ENCODE measurements around the gene HS6ST1. TPM values are rescaled to one million over a fixed set of nuclear protein-coding genes. Genes with fewer than 3 reads are reported as not detected.

HS6ST1 gene
- total and polyA plus RNA-seq, 4 donors = 3.0 to 17.4 (median 8.9) TPM

DNA sequence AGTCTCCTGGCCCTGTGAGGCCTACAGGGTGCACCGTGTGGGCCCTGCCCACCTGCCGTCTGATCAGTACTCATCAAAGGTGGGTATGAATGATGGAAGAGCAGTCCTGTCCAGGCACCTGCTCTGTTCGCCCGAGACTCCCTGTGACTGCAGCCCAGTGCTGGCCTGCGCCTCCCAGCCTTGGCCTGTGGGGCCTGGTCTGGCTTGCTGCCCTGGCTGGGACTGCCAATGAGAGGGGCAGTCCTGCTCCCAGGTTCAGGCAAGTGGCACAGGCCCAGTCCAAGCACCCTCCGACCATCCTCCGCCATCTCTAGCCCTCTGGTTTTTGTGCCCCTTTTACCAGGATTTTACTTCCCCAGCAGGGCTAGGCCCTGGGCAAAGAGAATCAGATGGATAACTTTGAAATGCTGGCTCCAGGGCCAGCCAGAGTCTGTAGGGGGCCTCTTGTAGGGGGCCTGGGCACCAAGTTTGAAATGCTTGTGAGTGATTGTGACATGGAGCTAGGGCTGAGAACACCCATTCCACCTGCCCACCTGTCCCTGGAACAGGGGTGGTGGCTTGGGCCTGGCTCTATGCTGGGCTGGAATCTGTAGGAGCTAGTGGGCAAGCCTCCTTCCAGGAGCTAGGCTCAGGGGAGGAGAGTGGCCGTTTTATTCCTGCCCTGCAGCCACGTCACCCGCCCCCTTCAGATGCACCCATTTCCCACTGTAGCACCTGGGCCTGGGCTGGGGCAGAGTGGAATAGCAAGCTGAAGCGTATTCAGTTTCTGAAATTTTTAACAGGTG lies 8.7 kb upstream of the HS6ST1 start:
- no peak for DNase-seq
- H3K27ac ChIP-seq (ENCODE audit: low read depth in 1 of 2, low read length in 2 of 2) = no peak overlapping the region
- peaks cover 0 to 3% of the 10 kb centered on the region in 2 donors for H3K4me1 ChIP-seq (ENCODE audit: control insufficient read depth in 1 of 2, insufficient read depth in 2 of 2, low read length in 2 of 2)
- intact Hi-C loops (cut with DNase I) = loop anchor here in 1 of 2 donors (5.0 kb wide), 1 partner anchor 140 kb away; no protein-coding TSS in a partner anchor
- no peak overlapping the region for H3K4me3 ChIP-seq (ENCODE audit: low read length in 2 of 2)
- H3K9me3 ChIP-seq (ENCODE audit: control insufficient read depth, low read length) = no peaks in the 10 kb centered on the region
- WGBS, 2 donors = 88 to 90% methylated on average over 11 of the region's 11 CpGs
- H3K36me3 ChIP-seq (ENCODE audit: control insufficient read depth in 1 of 2, insufficient read depth in 2 of 2, low read length in 1 of 2) = no peaks in the 10 kb centered on the region
- peaks cover 0 to 3% of the 10 kb centered on the region in 2 donors for H3K27me3 ChIP-seq (ENCODE audit: control insufficient read depth in 1 of 2, insufficient read depth in 2 of 2, low read length in 1 of 2)
- ATAC-seq (ENCODE audit: low FRiP score) = peak; percentile 31

DNA sequence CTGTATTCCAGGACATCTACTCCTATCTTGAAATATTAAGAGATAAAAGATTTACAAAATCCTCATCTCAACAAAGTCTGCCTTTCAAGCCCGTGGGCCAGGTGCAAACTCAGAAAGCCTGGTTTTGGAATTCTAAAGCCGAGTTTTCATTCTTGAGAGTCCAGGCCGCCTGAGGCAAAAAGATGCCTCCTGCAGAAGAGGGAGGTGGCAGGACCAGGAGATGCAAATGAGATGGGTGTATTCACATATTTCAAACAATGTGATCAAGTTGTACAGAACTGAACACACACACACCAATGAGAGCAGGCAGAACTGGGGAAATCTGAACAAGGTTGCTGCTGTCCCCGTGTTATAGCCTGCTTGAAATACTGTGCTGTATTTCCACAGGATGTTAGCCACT lies 7.7 kb upstream of the HS6ST1 start:
- ATAC-seq (ENCODE audit: low FRiP score) (no peak), DNase-seq (no peak)
- intact Hi-C loops (cut with DNase I) = loop anchor here in 1 of 2 donors (5.0 kb wide), 1 partner anchor 141 kb away; no protein-coding TSS in a partner anchor
- peaks cover 0 to 3% of the 10 kb centered on the region in 2 donors for H3K4me1 ChIP-seq (ENCODE audit: control insufficient read depth in 1 of 2, insufficient read depth in 2 of 2, low read length in 2 of 2)
- H3K27ac ChIP-seq (ENCODE audit: low read depth in 1 of 2, low read length in 2 of 2) = peak overlapping the region in 1 of 2 donors; percentile 25
- no peaks in the 10 kb centered on the region for H3K27me3 ChIP-seq (ENCODE audit: control insufficient read depth in 1 of 2, insufficient read depth in 2 of 2, low read length in 1 of 2)
- no peaks in the 10 kb centered on the region for H3K9me3 ChIP-seq (ENCODE audit: control insufficient read depth, low read length)
- H3K4me3 ChIP-seq (ENCODE audit: low read length in 2 of 2) = no peak overlapping the region
- H3K36me3 ChIP-seq (ENCODE audit: control insufficient read depth in 1 of 2, insufficient read depth in 2 of 2, low read length in 1 of 2) = no peaks in the 10 kb centered on the region
- WGBS, 2 donors = 94 to 96% methylated on average over 4 of the region's 4 CpGs

DNA sequence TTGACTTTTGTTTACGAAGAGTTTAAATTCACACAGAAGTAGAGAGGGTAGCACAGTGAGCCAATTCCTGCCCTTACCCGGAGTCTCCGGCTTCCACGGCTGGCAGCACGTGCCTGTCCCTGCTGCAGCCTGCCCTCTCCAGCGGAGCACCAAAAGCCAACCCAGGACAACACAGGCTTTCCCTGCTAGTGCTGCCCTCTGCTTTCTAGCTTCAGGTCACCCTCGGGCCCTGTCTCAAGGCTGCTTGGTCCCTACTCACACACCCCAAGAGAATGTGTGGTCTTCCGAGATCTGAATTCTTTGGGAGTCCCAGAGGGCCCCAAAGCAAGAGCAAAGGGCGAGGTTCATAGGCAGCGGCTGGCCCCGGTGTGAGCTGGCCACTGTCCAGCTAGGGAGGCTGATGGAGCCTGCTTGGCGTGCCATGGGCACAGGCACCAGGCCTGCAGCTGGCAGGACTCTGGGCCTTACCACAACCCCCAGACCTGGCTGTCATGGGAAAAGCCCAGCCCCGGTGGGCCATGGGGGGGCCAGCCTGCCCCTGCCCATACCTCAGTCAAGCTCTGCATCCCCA lies 7.0 kb upstream of the HS6ST1 start:
- H3K27me3 ChIP-seq (ENCODE audit: control insufficient read depth in 1 of 2, insufficient read depth in 2 of 2, low read length in 1 of 2) = no peaks in the 10 kb centered on the region
- intact Hi-C loops (cut with DNase I) = loop anchor here (2.0 to 5.0 kb wide), 2 partner anchors 21 to 142 kb away; no protein-coding TSS in a partner anchor
- no peaks in the 10 kb centered on the region for H3K36me3 ChIP-seq (ENCODE audit: control insufficient read depth in 1 of 2, insufficient read depth in 2 of 2, low read length in 1 of 2)
- H3K4me1 ChIP-seq (ENCODE audit: control insufficient read depth in 1 of 2, insufficient read depth in 2 of 2, low read length in 2 of 2) = peaks cover 0 to 3% of the 10 kb centered on the region in 2 donors
- no peaks in the 10 kb centered on the region for H3K9me3 ChIP-seq (ENCODE audit: control insufficient read depth, low read length)
- 9 to 10% methylated on average over 13 of the region's 13 CpGs for WGBS, 2 donors
- H3K4me3 ChIP-seq (ENCODE audit: low read length in 2 of 2) = no peak overlapping the region
- peak overlapping the region in 1 of 2 donors; percentile 25 for H3K27ac ChIP-seq (ENCODE audit: low read depth in 1 of 2, low read length in 2 of 2)
- peak; percentile 55 to 81 for DNase-seq
- ATAC-seq (ENCODE audit: low FRiP score) = peak; percentile 31

DNA sequence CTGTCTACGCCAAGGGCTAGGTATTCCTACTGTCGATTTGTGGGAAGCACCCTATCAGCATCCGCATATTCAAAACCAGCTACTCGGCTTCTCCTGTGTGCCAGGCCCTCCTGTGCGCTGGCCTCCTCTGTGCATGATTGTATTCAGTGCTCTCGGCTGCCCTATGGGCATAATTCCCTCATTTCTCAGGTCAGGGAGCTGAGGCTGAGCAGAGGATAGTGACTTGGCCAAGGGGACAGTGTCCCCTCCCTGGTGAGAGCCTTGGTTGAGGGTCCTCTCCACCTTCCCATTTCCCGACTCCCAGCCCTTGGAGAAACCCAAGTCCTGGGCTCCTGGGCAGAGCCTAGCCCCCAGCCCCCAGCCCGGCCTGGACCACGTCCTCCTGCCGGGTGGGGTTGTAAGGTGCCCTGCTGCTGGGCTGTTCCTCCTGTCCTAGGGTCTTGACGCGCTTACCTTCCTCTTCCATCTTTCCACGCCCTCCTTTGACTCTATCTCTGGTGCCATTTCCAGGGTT lies 6.3 kb upstream of the HS6ST1 start:
- intact Hi-C loops (cut with DNase I) = loop anchor here (2.0 to 5.0 kb wide), 6 partner anchors 22 to 207 kb away; no protein-coding TSS in a partner anchor
- Histone ChIP-seq H3K27me3 (ENCODE audit: control insufficient read depth in 1 of 2, insufficient read depth in 2 of 2, low read length in 1 of 2) (no peaks in the 10 kb centered on the region), H3K36me3 (ENCODE audit: control insufficient read depth in 1 of 2, insufficient read depth in 2 of 2, low read length in 1 of 2) (no peaks in the 10 kb centered on the region), H3K9me3 (ENCODE audit: control insufficient read depth, low read length) (no peaks in the 10 kb centered on the region), H3K27ac (ENCODE audit: low read depth in 1 of 2, low read length in 2 of 2) (peak overlapping the region in 1 of 2 donors; percentile 43), H3K4me1 (ENCODE audit: control insufficient read depth in 1 of 2, insufficient read depth in 2 of 2, low read length in 2 of 2) (peaks cover 0 to 2% of the 10 kb centered on the region in 2 donors), H3K4me3 (ENCODE audit: low read length in 2 of 2) (no peak overlapping the region)
- no peak for DNase-seq
- WGBS, 2 donors = 95 to 98% methylated on average over 13 of the region's 13 CpGs
- ATAC-seq (ENCODE audit: low FRiP score) = no peak

DNA sequence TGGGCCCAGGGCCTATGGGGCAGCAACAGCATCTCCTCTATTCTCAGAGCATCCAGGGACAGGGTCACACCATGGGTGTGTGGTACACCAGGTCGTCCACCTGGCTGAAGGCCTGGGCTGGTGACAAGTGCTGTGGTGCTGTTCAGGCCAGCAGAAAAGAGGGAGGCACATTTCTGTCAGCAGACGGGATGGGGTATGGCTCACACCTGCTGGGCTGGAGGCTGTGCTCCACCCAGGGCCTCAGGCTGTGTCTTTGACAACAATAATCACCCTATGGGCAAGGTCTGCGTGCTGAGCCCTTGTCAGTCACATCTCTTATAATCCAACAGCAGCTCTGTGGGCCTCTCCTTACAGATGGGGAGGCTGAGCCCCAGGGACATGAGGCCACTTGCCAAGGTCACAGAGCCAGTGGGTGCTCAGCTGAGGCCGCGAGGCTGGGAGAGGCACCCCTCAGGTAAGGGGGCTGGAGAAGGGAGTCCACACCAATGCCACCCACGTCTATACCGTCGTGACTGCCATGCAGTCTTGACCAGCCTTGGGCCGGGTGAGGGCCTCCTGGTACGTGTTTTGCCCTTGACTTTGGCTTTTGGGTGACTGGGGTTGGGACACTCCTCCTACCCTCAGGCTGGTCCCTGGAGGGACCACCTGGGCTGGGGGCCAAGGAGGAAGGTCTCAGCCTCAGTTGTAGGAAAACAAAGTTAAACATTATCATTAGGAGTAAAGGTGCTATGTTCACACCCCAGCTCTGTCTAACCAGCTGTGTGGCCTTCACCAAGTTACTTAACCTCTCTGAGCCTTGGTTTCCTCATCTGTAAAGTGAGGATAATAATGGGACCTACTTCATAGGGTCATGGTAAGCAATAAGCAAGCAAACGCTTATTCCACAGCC lies 5.6 kb upstream of the HS6ST1 start:
- ATAC-seq (ENCODE audit: low FRiP score) (no peak), DNase-seq (peak in 1 of 2 donors; percentile 41)
- Histone ChIP-seq H3K4me1 (ENCODE audit: control insufficient read depth in 1 of 2, insufficient read depth in 2 of 2, low read length in 2 of 2) (no peaks in the 10 kb centered on the region), H3K27me3 (ENCODE audit: control insufficient read depth in 1 of 2, insufficient read depth in 2 of 2, low read length in 1 of 2) (no peaks in the 10 kb centered on the region), H3K9me3 (ENCODE audit: control insufficient read depth, low read length) (no peaks in the 10 kb centered on the region), H3K36me3 (ENCODE audit: control insufficient read depth in 1 of 2, insufficient read depth in 2 of 2, low read length in 1 of 2) (no peaks in the 10 kb centered on the region), H3K4me3 (ENCODE audit: low read length in 2 of 2) (no peak overlapping the region), H3K27ac (ENCODE audit: low read depth in 1 of 2, low read length in 2 of 2) (no peak overlapping the region)
- WGBS, 2 donors = 95% methylated on average over 11 of the region's 11 CpGs
- intact Hi-C loops (cut with DNase I) = loop anchor here (2.0 to 5.0 kb wide), 6 partner anchors 23 to 208 kb away; no protein-coding TSS in a partner anchor

DNA sequence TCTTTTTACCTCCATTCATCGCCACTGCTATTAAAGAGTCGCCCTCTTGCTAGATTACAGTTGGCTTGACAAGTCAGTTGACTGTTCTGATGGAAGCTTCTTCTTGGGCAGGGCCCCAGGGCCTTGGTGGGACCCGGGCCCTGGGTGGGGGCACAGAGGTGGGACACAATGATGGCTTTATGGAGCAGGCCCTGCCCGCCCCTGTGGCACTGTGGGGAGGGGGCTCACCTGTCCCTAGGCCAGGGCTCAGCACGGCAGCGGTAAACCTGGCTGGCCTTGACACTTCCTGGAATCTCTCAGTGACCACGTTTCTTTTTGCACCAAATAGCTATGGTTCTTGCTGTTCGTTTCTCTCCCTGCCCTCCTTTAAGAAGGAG lies 4.9 kb upstream of the HS6ST1 start:
- H3K4me3 ChIP-seq (ENCODE audit: low read length in 2 of 2) = no peak overlapping the region
- no peaks in the 10 kb centered on the region for H3K4me1 ChIP-seq (ENCODE audit: control insufficient read depth in 1 of 2, insufficient read depth in 2 of 2, low read length in 2 of 2)
- DNase-seq (peak in 1 of 2 donors; percentile 40), ATAC-seq (ENCODE audit: low FRiP score) (no peak)
- H3K36me3 ChIP-seq (ENCODE audit: control insufficient read depth in 1 of 2, insufficient read depth in 2 of 2, low read length in 1 of 2) = no peaks in the 10 kb centered on the region
- no peak overlapping the region for H3K27ac ChIP-seq (ENCODE audit: low read depth in 1 of 2, low read length in 2 of 2)
- intact Hi-C loops (cut with DNase I) = loop anchor here (2.0 to 5.0 kb wide), 6 partner anchors 39 to 209 kb away; no protein-coding TSS in a partner anchor
- WGBS, 2 donors = 83 to 85% methylated on average over 8 of the region's 8 CpGs
- no peaks in the 10 kb centered on the region for H3K9me3 ChIP-seq (ENCODE audit: control insufficient read depth, low read length)
- H3K27me3 ChIP-seq (ENCODE audit: control insufficient read depth in 1 of 2, insufficient read depth in 2 of 2, low read length in 1 of 2) = no peaks in the 10 kb centered on the region

DNA sequence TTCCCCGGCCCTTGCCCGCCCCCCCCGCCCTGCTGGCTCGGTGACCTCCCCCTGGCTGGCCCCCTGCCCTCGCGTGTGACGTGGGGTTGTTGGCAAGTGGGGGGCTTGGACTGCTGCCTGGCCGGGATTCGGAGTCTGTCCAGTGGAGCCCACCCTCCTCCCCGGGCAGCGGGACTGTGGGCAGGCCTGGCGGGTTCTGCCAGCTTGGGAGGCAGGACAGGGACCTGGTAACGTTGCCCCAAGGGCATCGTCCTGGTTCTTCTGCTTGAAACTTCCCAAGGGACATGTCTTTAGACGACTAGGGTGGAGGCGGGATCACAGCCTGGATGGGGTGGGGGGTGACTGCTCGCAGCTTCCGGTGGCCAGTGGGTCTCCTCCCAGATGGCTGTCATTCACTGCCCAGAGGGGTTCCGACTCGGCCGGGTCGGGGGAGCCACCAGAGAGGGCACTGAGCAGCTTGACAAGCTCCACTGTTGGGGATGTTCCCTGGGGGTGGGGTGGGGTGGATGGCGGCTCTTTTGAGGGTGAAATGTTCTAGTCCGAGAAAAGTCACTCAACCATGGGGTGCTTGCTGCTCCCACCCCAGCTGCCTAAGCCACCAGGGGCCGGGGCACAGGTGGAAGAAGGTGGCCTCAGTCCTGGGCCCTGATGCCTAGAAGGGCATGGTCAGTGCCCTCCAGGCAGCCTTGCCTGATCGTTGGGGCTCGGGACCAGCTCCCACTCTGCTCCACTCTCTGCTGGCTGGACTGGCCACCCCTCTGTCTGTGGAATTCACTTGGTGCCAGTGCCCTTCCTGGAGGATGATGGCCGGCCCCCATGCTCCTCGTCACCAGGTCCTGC lies 4.3 kb upstream of the HS6ST1 start:
- Histone ChIP-seq H3K4me1 (ENCODE audit: control insufficient read depth in 1 of 2, insufficient read depth in 2 of 2, low read length in 2 of 2) (no peaks in the 10 kb centered on the region), H3K27ac (ENCODE audit: low read depth in 1 of 2, low read length in 2 of 2) (no peak overlapping the region), H3K4me3 (ENCODE audit: low read length in 2 of 2) (no peak overlapping the region), H3K27me3 (ENCODE audit: control insufficient read depth in 1 of 2, insufficient read depth in 2 of 2, low read length in 1 of 2) (no peaks in the 10 kb centered on the region), H3K9me3 (ENCODE audit: control insufficient read depth, low read length) (no peaks in the 10 kb centered on the region), H3K36me3 (ENCODE audit: control insufficient read depth in 1 of 2, insufficient read depth in 2 of 2, low read length in 1 of 2) (no peaks in the 10 kb centered on the region)
- ATAC-seq (ENCODE audit: low FRiP score) (no peak), DNase-seq (peak; percentile 54 to 80)
- WGBS, 2 donors = 50 to 58% methylated on average over 28 to 29 of the region's 29 CpGs
- intact Hi-C loops (cut with DNase I) = loop anchor here (2.0 to 5.0 kb wide), 6 partner anchors 39 to 209 kb away; no protein-coding TSS in a partner anchor

All from aorta (tissue), 5 donors.